WTC11 (cell line): ENCODE measurements around the gene SPI1. TPM values are rescaled to one million over a fixed set of nuclear protein-coding genes. Genes with fewer than 3 reads are reported as not detected.

Experiments used
- ATAC-seq: fragments of 200-7000 bp; cut with Tn5 transposase; 2 replicates; pipeline ENCODE4 v1.10.0; 2021; ENCODE audit warnings: mild to moderate bottlenecking, moderate library complexity
- CTCF ChIA-PET: fragments of 300-600 bp; sonication (Branson Sonifier 250); formaldehyde crosslinking; loops from one replicate; lab custom pipeline; 2021; ENCODE audit warnings: antibody characterized with exemption; lab: Charles Lee
- POLR2A ChIA-PET: fragments of 350-600 bp; sonication (Branson Sonifier 250); formaldehyde crosslinking; loops from one replicate; lab custom pipeline; 2021; ENCODE audit warnings: antibody characterized with exemption; lab: Charles Lee
- DNase-seq: peaks from one replicate; pipeline ENCODE4 v3.0.0; 2021; ENCODE audit warnings: low spot score
- H3K27ac Mint-ChIP-seq: 2 replicates; pipeline ENCODE4 v1.8.0; 2021; ENCODE audit warnings: mixed read lengths
- H3K27me3 Mint-ChIP-seq: 2 replicates; pipeline ENCODE4 v1.8.0; 2021; ENCODE audit warnings: low read depth, mild to moderate bottlenecking, moderate library complexity, mixed read lengths
- H3K36me3 Mint-ChIP-seq: 2 replicates; pipeline ENCODE4 v1.8.0; 2021; ENCODE audit warnings: mixed read lengths
- H3K4me1 Mint-ChIP-seq: 2 replicates; pipeline ENCODE4 v1.8.0; 2022; ENCODE audit warnings: mixed read lengths
- H3K4me3 Mint-ChIP-seq: 2 replicates; pipeline ENCODE4 v1.8.0; 2021; ENCODE audit warnings: mild to moderate bottlenecking, moderate library complexity, mixed read lengths
- H3K9me3 Mint-ChIP-seq: 2 replicates; pipeline ENCODE4 v1.8.0; 2021; ENCODE audit warnings: mixed read lengths
- CREB1 ChIP-seq: sonication (generic); formaldehyde crosslinking; IDR thresholded peaks from 2 replicates; pipeline ENCODE4 v1.8.0; 2023; ENCODE audit warnings: mild to moderate bottlenecking, missing genetic modification reagents
- JAZF1 ChIP-seq: fragments of 250-450 bp; sonication (Bioruptor Pico); IDR thresholded peaks from 2 replicates; pipeline ENCODE4 v1.9.0; 2021; ENCODE audit warnings: moderate library complexity, mild to moderate bottlenecking, inconsistent platforms
- SP1 ChIP-seq: sonication (generic); formaldehyde crosslinking; conservative IDR thresholded peaks from 2 replicates; pipeline ENCODE4 v1.8.1; 2022; ENCODE audit warnings: missing genetic modification reagents
- TP53 ChIP-seq: sonication (generic); formaldehyde crosslinking; IDR thresholded peaks from 2 replicates; pipeline ENCODE4 v1.8.1; 2023; ENCODE audit warnings: mild to moderate bottlenecking, missing genetic modification reagents
- ZNF317 ChIP-seq: sonication (generic); formaldehyde crosslinking; IDR thresholded peaks from 2 replicates; pipeline ENCODE4 v1.8.1; 2023; ENCODE audit warnings: low read depth, mild to moderate bottlenecking, moderate library complexity, missing genetic modification reagents, borderline replicate concordance
- total RNA-seq: library from RNA; stranded (reverse); gene quantifications from 3 replicates; pipeline ENCODE4 v1.2.3, GENCODE V29; 2021
- TF ChIP-seq, protein P1 (sequence below): sonication (generic); formaldehyde crosslinking; IDR thresholded peaks from 2 replicates; pipeline ENCODE4 v1.8.1; 2023; ENCODE audit warnings: mild to moderate bottlenecking, missing genetic modification reagents, moderate library complexity
- TF ChIP-seq, protein P2 (sequence below): sonication (generic); formaldehyde crosslinking; IDR thresholded peaks from 2 replicates; pipeline ENCODE4 v1.8.0; 2023; ENCODE audit warnings: missing genetic modification reagents
- TF ChIP-seq, protein P3 (sequence below): fragments of 250-450 bp; sonication (Bioruptor Pico); IDR thresholded peaks from 2 replicates; pipeline ENCODE4 v1.9.0; 2021; ENCODE audit warnings: moderate library complexity, mild to moderate bottlenecking, inconsistent platforms, borderline replicate concordance
- TF ChIP-seq, protein P4 (sequence below): sonication (generic); formaldehyde crosslinking; IDR thresholded peaks from 2 replicates; pipeline ENCODE4 v1.8.0; 2023; ENCODE audit warnings: missing genetic modification reagents, mild to moderate bottlenecking, borderline replicate concordance
- TF ChIP-seq, protein P5 (sequence below): fragments of 250-450 bp; sonication (Bioruptor Pico); IDR thresholded peaks from 2 replicates; pipeline ENCODE4 v1.8.0; 2021; ENCODE audit warnings: mild to moderate bottlenecking
- TF ChIP-seq, protein P6 (sequence below): sonication (generic); formaldehyde crosslinking; IDR thresholded peaks from 2 replicates; pipeline ENCODE4 v1.8.0; 2022; ENCODE audit warnings: mild to moderate bottlenecking, missing genetic modification reagents
- TF ChIP-seq, protein P7 (sequence below): sonication (generic); formaldehyde crosslinking; IDR thresholded peaks from 2 replicates; pipeline ENCODE4 v1.8.1; 2022; ENCODE audit warnings: low read depth, mild to moderate bottlenecking, moderate library complexity, missing genetic modification reagents, borderline replicate concordance
- TF ChIP-seq, protein P8 (sequence below): sonication (generic); formaldehyde crosslinking; IDR thresholded peaks from 2 replicates; pipeline ENCODE4 v1.8.1; 2023; ENCODE audit warnings: mild to moderate bottlenecking, moderate library complexity, missing genetic modification reagents
- TF ChIP-seq, protein P9 (sequence below): fragments of 250-450 bp; sonication (Bioruptor Pico); IDR thresholded peaks from 2 replicates; pipeline ENCODE4 v1.9.0; 2021; ENCODE audit warnings: mild to moderate bottlenecking

Gene SPI1
- total RNA-seq, 1 experiment from 2014 or later = 0.59 TPM

DNA sequence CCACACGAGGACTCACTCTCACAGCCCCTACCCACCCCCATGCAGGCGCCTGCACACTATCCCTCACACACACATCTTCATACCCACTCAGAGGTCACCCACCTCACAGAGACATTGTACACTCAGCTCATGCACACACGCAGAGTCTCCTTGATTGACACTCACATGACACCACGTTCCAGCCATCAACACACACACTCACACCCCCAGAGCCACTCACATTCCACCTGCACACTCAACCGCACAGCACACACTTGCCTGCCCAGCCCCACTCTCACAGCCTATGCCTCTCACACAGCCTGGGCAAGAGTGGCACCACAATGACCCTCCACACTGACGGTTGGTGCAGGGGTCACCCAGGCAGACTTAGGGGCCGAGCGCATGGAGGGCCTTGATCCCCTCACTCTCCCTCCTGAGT, 2.2 kb downstream of the SPI1 start (continued):
- TF ChIP-seq, protein P1, sequence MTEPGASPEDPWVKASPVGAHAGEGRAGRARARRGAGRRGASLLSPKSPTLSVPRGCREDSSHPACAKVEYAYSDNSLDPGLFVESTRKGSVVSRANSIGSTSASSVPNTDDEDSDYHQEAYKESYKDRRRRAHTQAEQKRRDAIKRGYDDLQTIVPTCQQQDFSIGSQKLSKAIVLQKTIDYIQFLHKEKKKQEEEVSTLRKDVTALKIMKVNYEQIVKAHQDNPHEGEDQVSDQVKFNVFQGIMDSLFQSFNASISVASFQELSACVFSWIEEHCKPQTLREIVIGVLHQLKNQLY (CRISPR knock-in tag) = no peak
- TF ChIP-seq, all 79 proteins: peak for 0

DNA sequence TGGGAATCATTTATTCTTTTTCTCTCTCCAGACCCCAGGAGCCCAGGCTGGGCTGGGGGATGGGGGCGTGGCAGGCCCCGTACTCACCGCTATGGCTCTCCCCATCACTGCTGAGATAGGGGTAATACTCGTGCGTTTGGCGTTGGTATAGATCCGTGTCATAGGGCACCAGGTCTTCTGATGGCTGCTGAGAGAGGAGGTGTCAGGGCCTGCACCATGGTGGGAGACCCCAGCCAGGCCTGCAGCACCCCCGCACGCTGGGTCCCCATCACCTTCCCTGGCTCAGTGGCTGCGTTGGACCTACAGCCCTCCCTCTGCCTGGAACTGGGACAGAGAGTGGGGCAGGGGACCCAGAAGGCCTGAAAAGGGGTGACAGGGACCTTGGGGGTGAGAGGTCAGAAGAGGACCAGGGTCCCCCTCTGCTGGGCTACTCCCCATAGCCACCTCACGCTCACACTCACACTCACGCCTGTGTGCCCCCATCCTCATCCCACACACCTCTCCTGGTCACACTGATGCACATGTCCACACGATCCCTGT, 2.7 kb downstream of the SPI1 start:
- ChIA-PET POLR2A (no interaction called here), CTCF (interaction anchor here (1.7 to 3.2 kb wide), 4 partner anchors 13 to 40 kb away, joined by 4 to 33 read pairs (median 19); partner anchors contain the start of gene SLC39A13)
- Mint-ChIP-seq H3K4me1 (peaks cover 2% of the 10 kb centered on the region; the same call in 1 of the 2 replicates), H3K27ac (no peak overlapping the region), H3K9me3 (no peaks in the 10 kb centered on the region), H3K4me3 (no peak overlapping the region), H3K27me3 (no peaks in the 10 kb centered on the region), H3K36me3 (no peaks in the 10 kb centered on the region)
- TF ChIP-seq JAZF1 (CRISPR knock-in tag) (no peak), SP1 (CRISPR knock-in tag) (no peak), TP53 (CRISPR knock-in tag) (no peak), ZNF317 (no peak), CREB1 (CRISPR knock-in tag) (no peak)
- TF ChIP-seq, protein P2, sequence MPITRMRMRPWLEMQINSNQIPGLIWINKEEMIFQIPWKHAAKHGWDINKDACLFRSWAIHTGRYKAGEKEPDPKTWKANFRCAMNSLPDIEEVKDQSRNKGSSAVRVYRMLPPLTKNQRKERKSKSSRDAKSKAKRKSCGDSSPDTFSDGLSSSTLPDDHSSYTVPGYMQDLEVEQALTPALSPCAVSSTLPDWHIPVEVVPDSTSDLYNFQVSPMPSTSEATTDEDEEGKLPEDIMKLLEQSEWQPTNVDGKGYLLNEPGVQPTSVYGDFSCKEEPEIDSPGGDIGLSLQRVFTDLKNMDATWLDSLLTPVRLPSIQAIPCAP (CRISPR knock-in tag) = no peak
- TF ChIP-seq, protein P3, sequence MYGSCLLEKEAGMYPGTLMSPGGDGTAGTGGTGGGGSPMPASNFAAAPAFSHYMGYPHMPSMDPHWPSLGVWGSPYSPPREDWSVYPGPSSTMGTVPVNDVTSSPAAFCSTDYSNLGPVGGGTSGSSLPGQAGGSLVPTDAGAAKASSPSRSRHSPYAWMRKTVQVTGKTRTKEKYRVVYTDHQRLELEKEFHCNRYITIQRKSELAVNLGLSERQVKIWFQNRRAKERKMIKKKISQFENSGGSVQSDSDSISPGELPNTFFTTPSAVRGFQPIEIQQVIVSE = no peak
- TF ChIP-seq, protein P4, sequence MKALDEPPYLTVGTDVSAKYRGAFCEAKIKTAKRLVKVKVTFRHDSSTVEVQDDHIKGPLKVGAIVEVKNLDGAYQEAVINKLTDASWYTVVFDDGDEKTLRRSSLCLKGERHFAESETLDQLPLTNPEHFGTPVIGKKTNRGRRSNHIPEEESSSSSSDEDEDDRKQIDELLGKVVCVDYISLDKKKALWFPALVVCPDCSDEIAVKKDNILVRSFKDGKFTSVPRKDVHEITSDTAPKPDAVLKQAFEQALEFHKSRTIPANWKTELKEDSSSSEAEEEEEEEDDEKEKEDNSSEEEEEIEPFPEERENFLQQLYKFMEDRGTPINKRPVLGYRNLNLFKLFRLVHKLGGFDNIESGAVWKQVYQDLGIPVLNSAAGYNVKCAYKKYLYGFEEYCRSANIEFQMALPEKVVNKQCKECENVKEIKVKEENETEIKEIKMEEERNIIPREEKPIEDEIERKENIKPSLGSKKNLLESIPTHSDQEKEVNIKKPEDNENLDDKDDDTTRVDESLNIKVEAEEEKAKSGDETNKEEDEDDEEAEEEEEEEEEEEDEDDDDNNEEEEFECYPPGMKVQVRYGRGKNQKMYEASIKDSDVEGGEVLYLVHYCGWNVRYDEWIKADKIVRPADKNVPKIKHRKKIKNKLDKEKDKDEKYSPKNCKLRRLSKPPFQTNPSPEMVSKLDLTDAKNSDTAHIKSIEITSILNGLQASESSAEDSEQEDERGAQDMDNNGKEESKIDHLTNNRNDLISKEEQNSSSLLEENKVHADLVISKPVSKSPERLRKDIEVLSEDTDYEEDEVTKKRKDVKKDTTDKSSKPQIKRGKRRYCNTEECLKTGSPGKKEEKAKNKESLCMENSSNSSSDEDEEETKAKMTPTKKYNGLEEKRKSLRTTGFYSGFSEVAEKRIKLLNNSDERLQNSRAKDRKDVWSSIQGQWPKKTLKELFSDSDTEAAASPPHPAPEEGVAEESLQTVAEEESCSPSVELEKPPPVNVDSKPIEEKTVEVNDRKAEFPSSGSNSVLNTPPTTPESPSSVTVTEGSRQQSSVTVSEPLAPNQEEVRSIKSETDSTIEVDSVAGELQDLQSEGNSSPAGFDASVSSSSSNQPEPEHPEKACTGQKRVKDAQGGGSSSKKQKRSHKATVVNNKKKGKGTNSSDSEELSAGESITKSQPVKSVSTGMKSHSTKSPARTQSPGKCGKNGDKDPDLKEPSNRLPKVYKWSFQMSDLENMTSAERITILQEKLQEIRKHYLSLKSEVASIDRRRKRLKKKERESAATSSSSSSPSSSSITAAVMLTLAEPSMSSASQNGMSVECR (CRISPR knock-in tag) = no peak
- TF ChIP-seq, protein P5, sequence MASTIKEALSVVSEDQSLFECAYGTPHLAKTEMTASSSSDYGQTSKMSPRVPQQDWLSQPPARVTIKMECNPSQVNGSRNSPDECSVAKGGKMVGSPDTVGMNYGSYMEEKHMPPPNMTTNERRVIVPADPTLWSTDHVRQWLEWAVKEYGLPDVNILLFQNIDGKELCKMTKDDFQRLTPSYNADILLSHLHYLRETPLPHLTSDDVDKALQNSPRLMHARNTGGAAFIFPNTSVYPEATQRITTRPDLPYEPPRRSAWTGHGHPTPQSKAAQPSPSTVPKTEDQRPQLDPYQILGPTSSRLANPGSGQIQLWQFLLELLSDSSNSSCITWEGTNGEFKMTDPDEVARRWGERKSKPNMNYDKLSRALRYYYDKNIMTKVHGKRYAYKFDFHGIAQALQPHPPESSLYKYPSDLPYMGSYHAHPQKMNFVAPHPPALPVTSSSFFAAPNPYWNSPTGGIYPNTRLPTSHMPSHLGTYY (CRISPR knock-in tag) = no peak
- TF ChIP-seq, protein P6, sequence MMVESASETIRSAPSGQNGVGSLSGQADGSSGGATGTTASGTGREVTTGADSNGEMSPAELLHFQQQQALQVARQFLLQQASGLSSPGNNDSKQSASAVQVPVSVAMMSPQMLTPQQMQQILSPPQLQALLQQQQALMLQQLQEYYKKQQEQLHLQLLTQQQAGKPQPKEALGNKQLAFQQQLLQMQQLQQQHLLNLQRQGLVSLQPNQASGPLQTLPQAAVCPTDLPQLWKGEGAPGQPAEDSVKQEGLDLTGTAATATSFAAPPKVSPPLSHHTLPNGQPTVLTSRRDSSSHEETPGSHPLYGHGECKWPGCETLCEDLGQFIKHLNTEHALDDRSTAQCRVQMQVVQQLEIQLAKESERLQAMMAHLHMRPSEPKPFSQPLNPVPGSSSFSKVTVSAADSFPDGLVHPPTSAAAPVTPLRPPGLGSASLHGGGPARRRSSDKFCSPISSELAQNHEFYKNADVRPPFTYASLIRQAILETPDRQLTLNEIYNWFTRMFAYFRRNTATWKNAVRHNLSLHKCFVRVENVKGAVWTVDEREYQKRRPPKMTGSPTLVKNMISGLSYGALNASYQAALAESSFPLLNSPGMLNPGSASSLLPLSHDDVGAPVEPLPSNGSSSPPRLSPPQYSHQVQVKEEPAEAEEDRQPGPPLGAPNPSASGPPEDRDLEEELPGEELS = no peak
- TF ChIP-seq, protein P7, sequence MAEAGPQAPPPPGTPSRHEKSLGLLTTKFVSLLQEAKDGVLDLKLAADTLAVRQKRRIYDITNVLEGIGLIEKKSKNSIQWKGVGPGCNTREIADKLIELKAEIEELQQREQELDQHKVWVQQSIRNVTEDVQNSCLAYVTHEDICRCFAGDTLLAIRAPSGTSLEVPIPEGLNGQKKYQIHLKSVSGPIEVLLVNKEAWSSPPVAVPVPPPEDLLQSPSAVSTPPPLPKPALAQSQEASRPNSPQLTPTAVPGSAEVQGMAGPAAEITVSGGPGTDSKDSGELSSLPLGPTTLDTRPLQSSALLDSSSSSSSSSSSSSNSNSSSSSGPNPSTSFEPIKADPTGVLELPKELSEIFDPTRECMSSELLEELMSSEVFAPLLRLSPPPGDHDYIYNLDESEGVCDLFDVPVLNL (CRISPR knock-in tag) = no peak
- TF ChIP-seq, protein P8, sequence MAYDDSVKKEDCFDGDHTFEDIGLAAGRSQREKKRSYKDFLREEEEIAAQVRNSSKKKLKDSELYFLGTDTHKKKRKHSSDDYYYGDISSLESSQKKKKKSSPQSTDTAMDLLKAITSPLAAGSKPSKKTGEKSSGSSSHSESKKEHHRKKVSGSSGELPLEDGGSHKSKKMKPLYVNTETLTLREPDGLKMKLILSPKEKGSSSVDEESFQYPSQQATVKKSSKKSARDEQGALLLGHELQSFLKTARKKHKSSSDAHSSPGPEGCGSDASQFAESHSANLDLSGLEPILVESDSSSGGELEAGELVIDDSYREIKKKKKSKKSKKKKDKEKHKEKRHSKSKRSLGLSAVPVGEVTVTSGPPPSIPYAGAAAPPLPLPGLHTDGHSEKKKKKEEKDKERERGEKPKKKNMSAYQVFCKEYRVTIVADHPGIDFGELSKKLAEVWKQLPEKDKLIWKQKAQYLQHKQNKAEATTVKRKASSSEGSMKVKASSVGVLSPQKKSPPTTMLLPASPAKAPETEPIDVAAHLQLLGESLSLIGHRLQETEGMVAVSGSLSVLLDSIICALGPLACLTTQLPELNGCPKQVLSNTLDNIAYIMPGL = no peak
- TF ChIP-seq, protein P9, sequence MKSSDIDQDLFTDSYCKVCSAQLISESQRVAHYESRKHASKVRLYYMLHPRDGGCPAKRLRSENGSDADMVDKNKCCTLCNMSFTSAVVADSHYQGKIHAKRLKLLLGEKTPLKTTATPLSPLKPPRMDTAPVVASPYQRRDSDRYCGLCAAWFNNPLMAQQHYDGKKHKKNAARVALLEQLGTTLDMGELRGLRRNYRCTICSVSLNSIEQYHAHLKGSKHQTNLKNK (CRISPR knock-in tag) = no peak
- DNase-seq = no peak
- no peak for ATAC-seq
